Measurements from ENCODE around the gene MRPL40. TPM values are rescaled to one million over a fixed set of nuclear protein-coding genes. Genes with fewer than 3 reads are reported as not detected.
A peak's percentile ranks its signal among the peaks of the same experiment; 100 is the strongest.

Gene MRPL40
- total RNA-seq, 2 donors from 2014 or later: 14.3 to 21.3 TPM

DNA sequence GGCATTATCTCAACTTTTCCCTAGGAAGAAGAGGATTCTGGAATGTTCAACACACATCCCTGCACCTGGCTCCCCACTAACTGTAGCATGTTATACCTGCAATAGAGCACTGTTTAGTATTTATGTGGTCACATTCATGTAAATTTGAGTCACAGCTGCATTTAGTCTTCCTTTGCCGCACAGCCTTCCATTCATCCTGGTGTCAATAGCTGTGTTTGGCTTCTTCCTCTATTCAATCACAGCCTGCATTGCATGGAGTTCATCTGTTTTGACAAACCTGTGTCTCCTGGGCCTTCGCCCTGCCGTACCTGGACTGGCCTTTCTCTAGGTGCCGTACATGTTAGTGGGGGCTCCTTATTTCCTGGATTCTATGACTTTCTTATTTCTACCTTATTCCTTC, 19.2 kb downstream of the MRPL40 start:
- Mint-ChIP-seq H3K4me3 (no peak overlapping the region), H3K4me1 (ENCODE audit: low read depth in 2 of 2) (peaks cover 21% of the 10 kb centered on the region in 2 donors), H3K9me3 (no peaks in the 10 kb centered on the region), H3K36me3 (peaks cover 16% of the 10 kb centered on the region), H3K27me3 (no peaks in the 10 kb centered on the region), H3K27ac (no peak overlapping the region)
- no peak for ATAC-seq
- peak; percentile 13 for DNase-seq (ENCODE audit: low spot score)

DNA sequence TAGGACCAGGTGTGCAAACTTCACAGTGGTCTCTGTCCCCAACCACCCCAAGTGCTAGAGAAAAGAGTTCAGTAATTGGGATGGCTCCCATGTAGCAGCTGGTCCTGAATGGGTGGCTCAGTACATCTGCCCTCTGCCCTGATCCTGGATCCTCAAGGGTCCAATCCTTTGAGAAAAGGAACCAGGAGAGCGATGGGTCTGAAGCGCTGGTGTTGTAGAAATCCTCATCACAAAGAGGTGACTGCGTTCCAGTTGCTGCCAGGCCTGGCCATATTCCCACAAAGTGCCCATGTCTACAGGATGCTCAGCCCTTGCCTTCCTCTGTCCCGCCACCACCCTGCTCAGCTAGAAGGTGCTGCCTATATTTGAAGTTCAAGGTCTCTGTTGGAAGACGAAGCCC, 21.4 kb downstream of the MRPL40 start:
- DNase-seq (ENCODE audit: low spot score) (no peak), ATAC-seq (no peak)
- H3K4me3 Mint-ChIP-seq: no peak overlapping the region
- no peaks in the 10 kb centered on the region for H3K27me3 Mint-ChIP-seq
- peaks cover 17% of the 10 kb centered on the region for H3K36me3 Mint-ChIP-seq
- H3K27ac Mint-ChIP-seq: no peak overlapping the region
- H3K9me3 Mint-ChIP-seq: no peaks in the 10 kb centered on the region
- peaks cover 6 to 7% of the 10 kb centered on the region in 2 donors for H3K4me1 Mint-ChIP-seq (ENCODE audit: low read depth in 2 of 2)

- no peak for ATAC-seq
- DNase-seq (ENCODE audit: low spot score): no peak
- H3K27ac Mint-ChIP-seq: no peak overlapping the region
- no peak overlapping the region for H3K4me3 Mint-ChIP-seq
- peaks cover 17% of the 10 kb centered on the region for H3K36me3 Mint-ChIP-seq
- H3K4me1 Mint-ChIP-seq (ENCODE audit: low read depth in 2 of 2): peaks cover 5 to 7% of the 10 kb centered on the region in 2 donors
- no peaks in the 10 kb centered on the region for H3K9me3 Mint-ChIP-seq
- H3K27me3 Mint-ChIP-seq: no peaks in the 10 kb centered on the region
Measured at GRCh38 chr22:19454156-19454555, 21.8 kb downstream of the MRPL40 start.

DNA sequence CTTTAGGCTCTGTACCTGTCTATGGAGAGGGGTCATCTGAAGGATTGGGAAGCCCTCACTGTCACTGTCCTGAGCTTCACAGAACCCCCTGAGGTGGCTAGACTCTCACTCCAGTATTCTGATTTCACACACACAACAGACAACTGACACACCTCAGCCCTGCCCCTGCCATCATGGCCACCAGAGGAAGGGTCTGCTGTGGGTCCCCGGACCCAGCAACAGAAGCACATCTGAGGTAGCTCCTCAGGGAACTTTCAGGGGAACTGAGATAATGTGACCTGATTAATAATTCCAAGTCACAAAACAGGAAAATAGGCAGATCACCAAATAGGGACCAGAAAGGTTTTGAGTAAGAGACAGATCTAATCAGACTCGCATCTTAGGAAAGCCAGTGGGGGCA, 22.7 kb downstream of the MRPL40 start:
- ATAC-seq: no peak
- peak; percentile 44 for DNase-seq (ENCODE audit: low spot score)
- peaks cover 17% of the 10 kb centered on the region for H3K36me3 Mint-ChIP-seq
- H3K27me3 Mint-ChIP-seq: no peaks in the 10 kb centered on the region
- H3K27ac Mint-ChIP-seq: no peak overlapping the region
- no peaks in the 10 kb centered on the region for H3K9me3 Mint-ChIP-seq
- H3K4me3 Mint-ChIP-seq: no peak overlapping the region
- H3K4me1 Mint-ChIP-seq (ENCODE audit: low read depth in 2 of 2): peaks cover 5 to 7% of the 10 kb centered on the region in 2 donors

GRCh38 chr22:19455585-19456370, 23.4 kb downstream of the MRPL40 start:
- Mint-ChIP-seq H3K36me3 (peaks cover 17% of the 10 kb centered on the region), H3K4me1 (ENCODE audit: low read depth in 2 of 2) (peaks cover 5 to 7% of the 10 kb centered on the region in 2 donors), H3K27ac (no peak overlapping the region), H3K4me3 (no peak overlapping the region), H3K9me3 (no peaks in the 10 kb centered on the region), H3K27me3 (no peaks in the 10 kb centered on the region)
- ATAC-seq (no peak), DNase-seq (ENCODE audit: low spot score) (no peak)

DNA sequence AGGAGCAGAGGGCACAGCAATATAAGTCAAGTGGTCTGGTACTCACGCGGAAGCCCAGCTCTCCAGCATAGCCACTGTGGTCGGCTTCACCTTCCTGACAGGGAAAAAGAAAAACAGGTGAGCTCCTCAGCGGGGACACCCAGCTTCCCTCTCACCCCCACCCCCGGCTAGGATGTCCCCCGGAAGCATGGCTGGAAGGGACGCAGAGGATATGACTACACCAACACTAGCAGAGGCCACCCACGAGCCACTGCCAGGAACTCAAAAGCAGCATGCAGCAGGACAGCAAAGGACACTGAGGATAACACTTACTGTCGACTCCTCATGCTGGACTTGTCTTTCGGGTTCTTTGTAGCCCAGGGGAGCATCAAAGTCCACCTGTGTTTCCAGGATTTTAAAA, 24.2 kb downstream of the MRPL40 start:
- H3K36me3 Mint-ChIP-seq: peaks cover 23% of the 10 kb centered on the region
- H3K9me3 Mint-ChIP-seq: no peaks in the 10 kb centered on the region
- ATAC-seq (no peak), DNase-seq (ENCODE audit: low spot score) (no peak)
- H3K27me3 Mint-ChIP-seq: no peaks in the 10 kb centered on the region
- no peak overlapping the region for H3K4me3 Mint-ChIP-seq
- H3K27ac Mint-ChIP-seq: no peak overlapping the region
- peaks cover 5 to 7% of the 10 kb centered on the region in 2 donors for H3K4me1 Mint-ChIP-seq (ENCODE audit: low read depth in 2 of 2)

DNA sequence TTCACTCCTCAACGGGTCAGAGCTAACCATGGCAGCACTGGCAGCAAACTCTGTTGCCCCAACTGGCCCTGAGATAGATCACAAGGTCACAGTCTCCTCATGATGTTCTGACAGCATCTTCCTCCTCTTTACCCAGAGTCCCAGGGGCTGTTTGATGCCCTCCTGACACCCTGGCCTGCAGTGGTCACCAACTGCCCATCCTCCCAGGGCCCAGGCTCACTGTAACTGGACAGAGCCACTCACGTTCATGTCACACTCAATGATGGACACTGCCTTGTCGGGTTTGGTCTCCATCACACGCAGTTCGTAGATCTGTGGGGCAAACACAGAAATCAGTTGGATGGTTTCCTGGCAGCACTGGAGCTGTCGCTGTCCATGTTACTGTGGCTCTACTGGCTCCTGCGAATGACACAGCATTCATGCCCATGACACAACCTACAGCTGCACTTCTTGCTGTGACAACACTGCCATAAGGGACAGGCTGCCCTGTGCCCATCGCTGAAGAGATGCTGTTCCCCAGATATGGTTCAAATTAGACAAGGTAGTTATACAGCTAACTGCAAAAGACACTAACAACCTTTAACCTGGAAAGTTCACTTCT, 25.6 kb downstream of the MRPL40 start:
- H3K36me3 Mint-ChIP-seq: peaks cover 27% of the 10 kb centered on the region
- no peak for DNase-seq (ENCODE audit: low spot score)

GRCh38 chr22:19460036-19460435, 27.7 kb downstream of the MRPL40 start:
- Mint-ChIP-seq H3K9me3 (no peaks in the 10 kb centered on the region), H3K36me3 (peaks cover 29% of the 10 kb centered on the region), H3K4me3 (no peak overlapping the region)

More for the DNA sequence above, 25.6 kb downstream of the MRPL40 start:
- H3K4me3 Mint-ChIP-seq: no peak overlapping the region
- H3K9me3 Mint-ChIP-seq: no peaks in the 10 kb centered on the region
- H3K4me1 Mint-ChIP-seq (ENCODE audit: low read depth in 2 of 2): peaks cover 5 to 7% of the 10 kb centered on the region in 2 donors
- no peaks in the 10 kb centered on the region for H3K27me3 Mint-ChIP-seq
- no peak for ATAC-seq
- H3K27ac Mint-ChIP-seq: no peak overlapping the region

GRCh38 chr22:19461506-19461905, 29.2 kb downstream of the MRPL40 start:
- Mint-ChIP-seq H3K27me3 (no peaks in the 10 kb centered on the region), H3K27ac (no peak overlapping the region)

More at GRCh38 chr22:19460036-19460435, 27.7 kb downstream of the MRPL40 start:
- no peaks in the 10 kb centered on the region for H3K27me3 Mint-ChIP-seq
- no peak for ATAC-seq
- H3K4me1 Mint-ChIP-seq (ENCODE audit: low read depth in 2 of 2): peaks cover 5 to 8% of the 10 kb centered on the region in 2 donors
- no peak for DNase-seq (ENCODE audit: low spot score)
- no peak overlapping the region for H3K27ac Mint-ChIP-seq

DNA sequence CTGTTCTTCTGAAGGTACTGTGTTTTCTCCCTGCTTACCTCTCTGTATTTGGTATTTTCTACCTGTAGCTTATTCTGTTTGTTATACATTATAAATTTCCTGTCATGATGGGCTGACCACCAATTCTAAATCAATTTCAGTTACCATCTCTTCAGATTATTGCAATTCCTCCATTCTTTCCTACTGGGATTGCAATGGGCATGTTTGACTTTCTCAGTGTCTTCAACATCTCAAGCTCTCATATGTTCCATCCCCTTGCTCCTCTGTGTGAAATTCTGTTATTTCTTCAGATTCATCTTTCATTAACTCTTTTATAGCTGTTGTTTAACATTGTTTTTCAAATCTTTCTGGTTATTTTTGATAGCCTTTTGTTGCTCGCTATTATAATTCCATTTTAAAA, 30.7 kb downstream of the MRPL40 start:
- Mint-ChIP-seq H3K4me1 (ENCODE audit: low read depth in 2 of 2) (peaks cover 0 to 12% of the 10 kb centered on the region in 2 donors), H3K4me3 (no peak overlapping the region), H3K27me3 (no peaks in the 10 kb centered on the region), H3K9me3 (no peaks in the 10 kb centered on the region), H3K36me3 (peaks cover 24% of the 10 kb centered on the region), H3K27ac (no peak overlapping the region)
- ATAC-seq: no peak
- DNase-seq (ENCODE audit: low spot score): no peak

More at GRCh38 chr22:19461506-19461905, 29.2 kb downstream of the MRPL40 start:
- no peak overlapping the region for H3K4me3 Mint-ChIP-seq
- H3K36me3 Mint-ChIP-seq: peaks cover 30% of the 10 kb centered on the region
- peaks cover 0 to 9% of the 10 kb centered on the region in 2 donors for H3K4me1 Mint-ChIP-seq (ENCODE audit: low read depth in 2 of 2)
- H3K9me3 Mint-ChIP-seq: no peaks in the 10 kb centered on the region
- DNase-seq (ENCODE audit: low spot score) (no peak), ATAC-seq (no peak)

- Mint-ChIP-seq H3K27me3 (no peaks in the 10 kb centered on the region), H3K4me3 (no peak overlapping the region), H3K9me3 (no peaks in the 10 kb centered on the region), H3K36me3 (peaks cover 25% of the 10 kb centered on the region), H3K4me1 (ENCODE audit: low read depth in 2 of 2) (peaks cover 0 to 12% of the 10 kb centered on the region in 2 donors), H3K27ac (no peak overlapping the region)
- DNase-seq (ENCODE audit: low spot score): no peak
- ATAC-seq: no peak
Measured at GRCh38 chr22:19463491-19464469, 31.4 kb downstream of the MRPL40 start.

DNA sequence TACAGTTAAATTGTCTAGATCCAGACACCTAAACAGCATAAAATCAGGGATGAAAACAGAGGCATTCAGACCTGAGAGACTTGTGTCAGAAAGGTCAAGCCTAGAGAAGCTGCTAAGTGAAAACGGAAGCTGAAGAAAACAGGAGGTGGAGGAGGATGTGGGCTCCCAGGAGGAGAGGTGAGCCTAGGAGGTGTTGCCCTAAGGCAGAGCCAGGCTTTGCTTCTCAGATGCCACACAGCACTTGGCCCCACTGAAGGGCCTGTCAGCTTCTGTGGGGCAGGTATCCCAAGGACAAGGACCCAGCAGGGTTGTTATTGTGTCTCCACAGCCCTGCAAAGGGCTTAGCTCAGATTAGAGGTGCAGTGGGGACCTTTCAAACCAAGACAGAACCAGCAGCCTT, 32.2 kb downstream of the MRPL40 start:
- H3K4me3 Mint-ChIP-seq: no peak overlapping the region
- no peaks in the 10 kb centered on the region for H3K27me3 Mint-ChIP-seq
- H3K27ac Mint-ChIP-seq: no peak overlapping the region
- H3K4me1 Mint-ChIP-seq (ENCODE audit: low read depth in 2 of 2): peaks cover 0 to 12% of the 10 kb centered on the region in 2 donors
- H3K36me3 Mint-ChIP-seq: peaks cover 30% of the 10 kb centered on the region
- ATAC-seq: no peak
- no peaks in the 10 kb centered on the region for H3K9me3 Mint-ChIP-seq
- DNase-seq (ENCODE audit: low spot score): no peak

GRCh38 chr22:19464975-19465374, 32.6 kb downstream of the MRPL40 start:
- no peak for ATAC-seq
- Mint-ChIP-seq H3K4me1 (ENCODE audit: low read depth in 2 of 2) (peaks cover 0 to 12% of the 10 kb centered on the region in 2 donors), H3K27me3 (no peaks in the 10 kb centered on the region), H3K27ac (no peak overlapping the region), H3K36me3 (peaks cover 30% of the 10 kb centered on the region), H3K9me3 (no peaks in the 10 kb centered on the region), H3K4me3 (no peak overlapping the region)
- no peak for DNase-seq (ENCODE audit: low spot score)
